SHP77 treated with DMSO at 0.1 percent for 48 hours (cell line): ENCODE data around the gene ZNF804B.

Experiments used
- DNase-seq: peaks from one replicate; lab custom pipeline; 2025; lab: John Stamatoyannopoulos, UW

The ZNF804B gene

GRCh38 chr7:89265631-89266030, 506.1 kb downstream of the ZNF804B start:
- DNase-seq = no peak

- no peak for DNase-seq
These were observed 523.8 kb downstream of the ZNF804B start for GRCh38 chr7:89283302-89283701.

DNA sequence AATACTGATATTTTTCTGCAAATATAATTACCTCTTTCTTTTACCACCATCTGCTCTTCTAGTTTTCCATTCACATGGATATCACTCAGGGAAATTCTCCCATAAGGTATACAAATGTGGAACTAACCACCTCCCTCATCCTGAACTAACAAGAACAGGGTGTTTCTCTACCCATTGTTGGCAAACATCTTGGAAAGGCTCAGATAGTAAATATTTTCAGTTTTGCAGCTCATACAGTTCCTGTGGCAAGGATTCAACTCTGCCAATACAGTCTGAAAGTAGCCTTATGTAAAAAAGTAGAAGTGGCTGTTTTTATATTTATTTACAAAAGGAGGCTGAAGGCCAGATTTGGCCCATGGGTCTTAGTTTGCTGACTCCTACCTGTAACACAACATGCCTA, 549.0 kb downstream of the ZNF804B start:
- no peak for DNase-seq

DNA sequence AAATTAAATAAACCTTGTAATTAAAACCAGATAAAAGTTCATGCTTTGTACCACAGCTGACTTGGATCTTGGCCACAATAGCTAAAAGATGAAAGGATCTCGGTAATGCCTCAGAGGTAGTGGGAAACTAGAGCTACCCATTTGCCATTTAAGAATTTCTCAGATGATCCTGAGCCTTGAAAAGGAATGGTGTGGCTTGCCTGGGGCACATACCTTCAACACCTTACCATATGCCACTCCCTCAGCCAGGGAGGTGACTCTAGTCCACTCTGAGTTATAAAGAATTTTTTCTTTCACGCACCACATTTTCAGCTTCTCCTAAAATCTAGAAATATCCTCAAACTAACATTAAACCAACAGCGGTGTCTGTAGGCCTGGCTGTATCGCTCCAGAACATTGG, 552.4 kb downstream of the ZNF804B start:
- no peak for DNase-seq

GRCh38 chr7:89312551-89312950, 553.1 kb downstream of the ZNF804B start:
- DNase-seq = no peak

DNA sequence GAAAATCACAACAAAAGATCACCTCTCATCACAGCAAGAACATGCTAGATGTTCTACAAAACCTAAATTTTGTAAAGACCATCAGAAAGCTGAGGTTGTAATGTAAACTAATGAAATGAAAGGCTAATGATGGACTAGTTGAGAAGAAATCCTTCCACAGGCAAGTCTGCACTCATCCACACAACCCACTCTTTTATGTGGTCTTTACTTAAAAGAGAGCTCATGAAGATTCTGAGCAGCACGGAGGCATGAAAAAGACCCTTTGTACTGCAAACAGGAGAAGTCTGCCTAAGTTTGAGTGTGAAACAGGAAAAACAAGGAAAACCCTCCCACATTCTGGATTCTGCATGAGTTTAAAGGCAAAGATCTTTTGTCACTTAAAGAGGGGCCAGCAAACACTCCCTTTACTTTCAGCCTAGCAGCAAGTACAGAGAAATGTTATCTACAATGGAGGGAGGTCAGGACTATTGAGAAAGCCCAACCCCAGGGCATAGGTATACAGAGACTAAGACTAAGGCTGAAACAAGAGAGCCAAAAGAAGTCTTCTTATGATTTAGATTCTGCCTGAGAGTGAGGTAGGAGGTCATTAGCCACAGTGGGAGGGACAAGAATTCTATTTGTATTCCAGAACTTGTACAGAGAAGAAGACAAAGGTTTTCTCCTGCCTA, 557.2 kb downstream of the ZNF804B start:
- no peak for DNase-seq

DNA sequence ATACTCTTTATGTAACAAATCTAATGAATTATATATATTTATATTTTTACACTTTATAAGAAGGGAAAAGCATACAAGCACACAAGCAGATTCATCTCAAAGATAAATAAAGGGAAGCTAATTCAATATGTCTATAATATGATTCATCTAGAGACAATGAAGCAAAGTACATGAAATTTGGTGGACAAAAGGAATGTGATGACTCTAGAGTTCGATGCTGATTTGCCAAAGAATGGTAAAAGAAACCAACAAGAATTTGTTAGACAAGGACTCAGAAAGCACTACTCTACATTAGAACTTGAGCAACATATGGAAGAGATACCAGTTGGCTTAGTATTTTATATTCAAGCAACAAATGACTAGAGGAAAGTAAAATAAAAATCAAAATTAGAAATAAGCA, 572.5 kb downstream of the ZNF804B start:
- DNase-seq = no peak

- DNase-seq = no peak
These were observed 575.3 kb downstream of the ZNF804B start for GRCh38 chr7:89334797-89335196.

GRCh38 chr7:89335490-89335889, 576.0 kb downstream of the ZNF804B start:
- no peak for DNase-seq

GRCh38 chr7:89336121-89336520, 576.6 kb downstream of the ZNF804B start:
- DNase-seq = no peak

DNA sequence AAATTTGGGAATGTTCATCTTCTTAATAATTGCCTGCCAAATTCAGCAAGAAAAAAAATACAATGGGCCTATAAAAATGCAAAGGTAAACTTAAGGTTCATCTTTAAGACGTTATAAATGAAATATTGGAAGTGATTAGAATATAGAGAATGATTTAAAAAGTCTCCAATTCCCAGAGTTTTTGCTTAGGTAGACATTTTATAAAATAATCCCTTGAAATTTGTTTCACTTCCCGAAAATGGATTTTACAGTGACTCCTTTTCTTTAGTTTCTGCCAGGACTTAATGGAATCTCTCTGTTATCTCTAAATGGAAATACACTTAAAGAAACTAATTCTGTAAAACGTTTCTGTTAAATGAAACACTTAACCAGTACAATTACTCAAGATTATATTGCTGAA, 580.2 kb downstream of the ZNF804B start:
- no peak for DNase-seq

- DNase-seq = no peak
These were observed 597.6 kb downstream of the ZNF804B start for GRCh38 chr7:89357121-89357520.

GRCh38 chr7:89377219-89377618, 617.7 kb downstream of the ZNF804B start:
- no peak for DNase-seq

GRCh38 chr7:89385411-89385810, 625.9 kb downstream of the ZNF804B start:
- no peak for DNase-seq
